ENCODE measurements around the gene CLASP1. TPM values are rescaled to one million over a fixed set of nuclear protein-coding genes. Genes with fewer than 3 reads are reported as not detected.

The CLASP1 gene
- total RNA-seq, 1 donor from 2014 or later, result 110 TPM

DNA sequence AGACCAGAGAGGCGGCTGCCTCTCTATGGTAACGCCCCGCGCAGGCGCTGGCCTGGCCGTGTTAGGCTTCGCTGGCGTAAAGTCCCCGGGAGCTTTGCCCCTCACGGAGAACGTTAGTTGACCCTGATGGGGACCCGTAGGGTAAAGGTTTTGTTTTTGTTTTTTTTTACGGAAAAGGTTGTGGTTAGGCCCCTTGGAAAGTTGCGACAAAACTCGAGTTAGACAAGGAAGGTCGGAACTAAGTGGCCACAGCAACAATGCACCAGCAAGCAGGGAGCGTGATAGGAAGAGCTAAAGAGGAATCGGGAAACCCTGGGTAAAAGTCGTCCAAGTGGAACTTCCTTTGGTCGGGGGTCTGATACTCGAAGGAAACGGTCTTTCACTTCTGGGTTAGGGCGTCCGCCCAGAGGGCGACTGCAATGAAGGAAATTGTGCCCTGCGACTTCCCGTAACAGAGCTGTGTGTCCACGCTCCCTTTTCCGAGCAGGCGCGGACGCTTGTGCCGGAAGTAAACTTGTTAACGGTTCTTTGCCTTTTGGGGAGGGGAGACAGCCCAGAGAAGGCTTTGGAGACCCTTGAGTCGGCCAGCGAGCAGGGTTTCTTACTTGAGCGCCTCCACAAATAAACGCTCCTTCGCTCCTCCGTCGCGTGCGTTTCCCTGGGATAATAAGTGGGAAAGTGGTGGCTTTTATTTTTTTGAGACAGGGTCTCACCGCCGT is 493 bp upstream of the CLASP1 start:
- H3K4me1 ChIP-seq, result peaks cover 18% of the 10 kb centered on the region
- H2AFZ ChIP-seq (replicated peaks), result peak overlapping the region; percentile 82
- H4K20me1 ChIP-seq (ENCODE audit: low read depth), result peaks cover 31% of the 10 kb centered on the region
- H3K27ac ChIP-seq, result peak overlapping the region; percentile 95
- peak overlapping the region; percentile 81 for H3K9ac ChIP-seq
- peaks cover 12% of the 10 kb centered on the region for H3K36me3 Mint-ChIP-seq
- H3K79me2 ChIP-seq (ENCODE audit: low read depth), result peaks cover 74% of the 10 kb centered on the region
- peak overlapping the region; percentile 84 for H3K4me2 ChIP-seq
- H3K36me3 ChIP-seq, result no peaks in the 10 kb centered on the region
- peaks cover 29% of the 10 kb centered on the region for H3K4me1 Mint-ChIP-seq
- no peaks in the 10 kb centered on the region for H3K9me3 ChIP-seq (ENCODE audit: low read depth)
- no peaks in the 10 kb centered on the region for H3K9me3 Mint-ChIP-seq
- peak overlapping the region; percentile 78 for H3K4me3 ChIP-seq
- peaks cover 11% of the 10 kb centered on the region for H3K27me3 Mint-ChIP-seq (ENCODE audit: insufficient read depth, low read depth)
- peak overlapping the region; percentile 99 for H3K27ac Mint-ChIP-seq
- DNase-seq (ENCODE audit: low spot score), result peak; percentile 99
- TF ChIP-seq EZH2phosphoT487 (IDR thresholded peaks at IDR 0.05) (no peak), EZH2 (IDR thresholded peaks at IDR 0.05) (no peak)
- TF ChIP-seq, protein P1, sequence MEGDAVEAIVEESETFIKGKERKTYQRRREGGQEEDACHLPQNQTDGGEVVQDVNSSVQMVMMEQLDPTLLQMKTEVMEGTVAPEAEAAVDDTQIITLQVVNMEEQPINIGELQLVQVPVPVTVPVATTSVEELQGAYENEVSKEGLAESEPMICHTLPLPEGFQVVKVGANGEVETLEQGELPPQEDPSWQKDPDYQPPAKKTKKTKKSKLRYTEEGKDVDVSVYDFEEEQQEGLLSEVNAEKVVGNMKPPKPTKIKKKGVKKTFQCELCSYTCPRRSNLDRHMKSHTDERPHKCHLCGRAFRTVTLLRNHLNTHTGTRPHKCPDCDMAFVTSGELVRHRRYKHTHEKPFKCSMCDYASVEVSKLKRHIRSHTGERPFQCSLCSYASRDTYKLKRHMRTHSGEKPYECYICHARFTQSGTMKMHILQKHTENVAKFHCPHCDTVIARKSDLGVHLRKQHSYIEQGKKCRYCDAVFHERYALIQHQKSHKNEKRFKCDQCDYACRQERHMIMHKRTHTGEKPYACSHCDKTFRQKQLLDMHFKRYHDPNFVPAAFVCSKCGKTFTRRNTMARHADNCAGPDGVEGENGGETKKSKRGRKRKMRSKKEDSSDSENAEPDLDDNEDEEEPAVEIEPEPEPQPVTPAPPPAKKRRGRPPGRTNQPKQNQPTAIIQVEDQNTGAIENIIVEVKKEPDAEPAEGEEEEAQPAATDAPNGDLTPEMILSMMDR (IDR thresholded peaks at IDR 0.05), result no peak
- H3K27me3 ChIP-seq, result no peaks in the 10 kb centered on the region
- H3F3A ChIP-seq (ENCODE audit: low read depth), result peaks cover 30% of the 10 kb centered on the region
- peak overlapping the region; percentile 91 for H3K4me3 Mint-ChIP-seq

GRCh38 chr2:121648206-121649148 is 785 bp downstream of the CLASP1 start:
- peaks cover 43% of the 10 kb centered on the region for H4K20me1 ChIP-seq (ENCODE audit: low read depth)
- H3K9me3 ChIP-seq (ENCODE audit: low read depth), result no peaks in the 10 kb centered on the region
- Mint-ChIP-seq H3K9me3 (no peaks in the 10 kb centered on the region), H3K4me1 (peaks cover 29% of the 10 kb centered on the region), H3K27ac (peak overlapping the region; percentile 94), H3K27me3 (ENCODE audit: insufficient read depth, low read depth) (peaks cover 11% of the 10 kb centered on the region), H3K36me3 (peaks cover 12% of the 10 kb centered on the region), H3K4me3 (peak overlapping the region; percentile 91)
- H3K4me3 ChIP-seq, result peak overlapping the region; percentile 78
- H3F3A ChIP-seq (ENCODE audit: low read depth), result peaks cover 30% of the 10 kb centered on the region
- H3K36me3 ChIP-seq, result no peaks in the 10 kb centered on the region
- TF ChIP-seq EZH2 (IDR thresholded peaks at IDR 0.05) (no peak), EZH2phosphoT487 (IDR thresholded peaks at IDR 0.05) (no peak)
- TF ChIP-seq, protein P1 (IDR thresholded peaks at IDR 0.05), result no peak
- no peaks in the 10 kb centered on the region for H3K27me3 ChIP-seq
- H3K4me1 ChIP-seq, result peaks cover 18% of the 10 kb centered on the region
- peak overlapping the region; percentile 77 for H3K9ac ChIP-seq
- peaks cover 86% of the 10 kb centered on the region for H3K79me2 ChIP-seq (ENCODE audit: low read depth)
- peak; percentile 75 for DNase-seq (ENCODE audit: low spot score)
- peak overlapping the region; percentile 96 for H3K4me2 ChIP-seq
- H2AFZ ChIP-seq (replicated peaks), result peak overlapping the region; percentile 34
- peak overlapping the region; percentile 95 for H3K27ac ChIP-seq

DNA sequence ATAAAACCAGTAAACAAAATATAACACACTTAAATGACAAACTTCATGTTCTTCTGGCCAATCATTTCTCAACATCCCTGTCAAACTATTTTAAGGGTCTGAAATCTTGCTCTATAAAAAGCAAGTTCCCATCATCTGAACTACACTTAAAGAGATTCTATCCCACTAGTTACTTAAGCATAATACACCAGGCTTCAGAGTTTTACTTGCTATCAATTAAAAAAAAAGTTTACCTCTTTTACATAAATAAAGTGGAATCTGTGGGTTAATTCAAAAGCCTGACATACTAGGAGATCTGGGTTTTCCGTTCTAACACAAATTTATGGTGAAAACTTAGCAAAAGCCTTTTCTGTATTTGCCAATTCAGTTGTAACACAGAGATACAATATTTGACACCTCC is 1.9 kb downstream of the CLASP1 start:
- Histone ChIP-seq H3K9ac (no peak overlapping the region), H3K9me3 (ENCODE audit: low read depth) (no peaks in the 10 kb centered on the region), H2AFZ (replicated peaks) (no peak overlapping the region), H3K27ac (no peak overlapping the region), H3K4me2 (peak overlapping the region; percentile 96), H3F3A (ENCODE audit: low read depth) (peaks cover 30% of the 10 kb centered on the region), H3K27me3 (no peaks in the 10 kb centered on the region), H3K36me3 (no peaks in the 10 kb centered on the region), H3K4me3 (peak overlapping the region; percentile 78), H4K20me1 (ENCODE audit: low read depth) (peaks cover 52% of the 10 kb centered on the region), H3K4me1 (peaks cover 18% of the 10 kb centered on the region), H3K79me2 (ENCODE audit: low read depth) (peaks cover 90% of the 10 kb centered on the region)
- Mint-ChIP-seq H3K27me3 (ENCODE audit: insufficient read depth, low read depth) (peaks cover 11% of the 10 kb centered on the region), H3K4me1 (peaks cover 27% of the 10 kb centered on the region), H3K9me3 (no peaks in the 10 kb centered on the region), H3K4me3 (peak overlapping the region; percentile 91), H3K27ac (no peak overlapping the region), H3K36me3 (peaks cover 10% of the 10 kb centered on the region)
- TF ChIP-seq EZH2phosphoT487 (IDR thresholded peaks at IDR 0.05) (no peak), EZH2 (IDR thresholded peaks at IDR 0.05) (no peak)
- DNase-seq (ENCODE audit: low spot score), result no peak
